HPDE6-E6E7 (cell line): Measurements from ENCODE around the gene RTP5.

Experiments
- DNase-seq: peaks from one replicate; pipeline ENCODE4 v3.0.0; 2011; ENCODE audit warnings: missing footprints; ENCODE audit errors: extremely low spot score

Gene RTP5

DNA sequence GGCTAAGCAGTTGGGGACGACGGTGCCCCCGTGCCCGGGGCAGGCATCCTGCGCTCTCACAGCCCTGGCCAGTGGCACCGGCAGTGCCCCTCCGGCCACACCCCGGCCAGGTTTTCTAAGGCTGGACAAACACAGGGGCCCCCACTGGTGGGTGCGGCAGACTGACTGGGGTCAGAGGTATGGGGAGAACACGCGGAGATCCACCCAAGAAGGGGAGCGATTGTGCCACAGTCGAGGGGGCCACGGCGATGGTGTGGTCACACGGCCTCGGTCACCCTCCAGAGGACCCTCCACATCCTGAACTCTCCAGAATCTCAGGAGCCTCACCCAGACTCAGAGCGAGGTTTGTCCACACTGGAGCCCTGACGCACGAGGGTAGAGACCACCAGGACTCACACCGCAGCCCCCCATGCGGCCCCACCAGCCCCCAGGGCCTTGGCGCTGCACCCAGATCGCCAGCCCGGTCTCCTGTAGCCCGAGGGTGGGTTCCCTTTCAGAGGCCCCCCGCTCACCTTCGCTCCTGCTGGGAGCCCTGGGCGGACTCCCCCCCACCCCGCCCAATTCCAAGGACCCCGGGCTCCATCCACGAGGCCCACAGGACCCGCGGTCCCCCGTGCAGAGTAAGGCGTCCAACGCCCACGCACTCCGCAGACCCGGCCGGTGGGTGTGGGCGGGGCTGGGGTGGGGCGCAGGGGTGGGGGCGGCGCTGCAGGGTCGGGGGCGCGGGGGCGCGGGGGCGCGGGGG, 26.0 kb upstream of the RTP5 start:
- no peak for DNase-seq

DNA sequence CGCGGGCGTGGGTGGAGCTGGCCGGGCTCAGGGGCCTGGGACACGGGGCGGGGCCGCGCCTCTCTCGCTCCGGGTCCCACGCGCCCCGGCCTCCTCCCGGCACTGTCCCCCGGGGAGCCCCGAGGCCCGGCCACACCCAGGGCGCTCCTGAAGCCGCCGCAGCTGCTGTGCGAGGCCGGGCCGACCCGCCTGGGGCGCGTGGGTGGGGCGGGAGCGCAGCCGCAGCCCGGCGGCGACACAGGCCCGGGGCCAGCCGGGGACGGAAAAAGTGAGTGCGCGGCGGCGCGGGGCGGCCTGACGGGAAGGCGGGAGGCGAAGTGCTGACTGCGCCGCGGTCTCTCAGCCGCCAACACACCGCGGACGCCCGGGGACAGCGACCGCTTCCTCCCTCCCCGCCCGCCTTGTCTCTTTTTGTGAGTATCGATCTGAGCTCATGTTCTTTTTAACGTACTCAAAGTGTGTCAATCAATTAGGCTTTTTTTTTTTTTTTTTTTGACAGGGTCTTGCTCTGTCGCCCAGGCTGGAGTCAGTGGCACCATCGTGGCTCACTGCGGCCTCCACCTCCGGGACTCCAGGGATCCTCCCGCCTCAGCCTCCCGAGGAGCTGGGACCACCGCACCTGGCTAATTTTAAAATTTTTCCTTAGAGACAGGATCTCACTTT, 25.3 kb upstream of the RTP5 start:
- DNase-seq = no peak

DNA sequence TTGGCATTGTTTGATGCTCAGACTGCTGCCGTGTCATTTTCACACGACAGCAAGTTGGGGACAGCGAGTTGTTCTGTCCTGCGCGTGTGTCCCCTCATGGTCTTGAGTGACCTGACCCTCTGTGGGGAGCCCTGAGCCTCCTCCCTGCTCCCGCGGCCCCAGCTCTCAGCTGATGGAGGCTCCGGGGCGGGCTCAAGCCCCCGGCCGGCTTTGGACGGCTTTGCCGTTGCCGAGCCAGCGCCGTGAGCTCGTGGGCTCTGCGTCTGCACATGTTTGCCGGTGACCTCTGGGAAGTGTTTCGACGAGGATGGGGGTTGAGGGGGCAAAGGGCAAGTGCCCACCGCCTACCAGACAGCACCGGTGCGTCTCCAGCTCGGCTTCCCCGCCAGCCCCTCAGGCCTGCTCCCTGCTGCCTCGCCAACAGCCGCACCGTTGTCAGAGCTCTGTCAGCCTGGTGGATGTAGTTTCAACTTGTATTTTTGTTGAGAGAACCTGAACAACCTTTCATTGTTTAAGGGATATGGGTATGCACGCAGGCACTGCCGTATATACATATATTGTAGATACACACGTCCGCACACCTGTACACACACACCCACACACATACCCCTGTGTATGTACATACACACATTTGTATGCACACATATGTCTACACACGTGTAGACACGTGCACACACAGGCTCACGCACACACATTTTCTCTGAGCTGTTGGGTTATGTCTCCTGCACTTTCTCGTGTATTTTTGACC, 24.5 kb upstream of the RTP5 start:
- no peak for DNase-seq

DNA sequence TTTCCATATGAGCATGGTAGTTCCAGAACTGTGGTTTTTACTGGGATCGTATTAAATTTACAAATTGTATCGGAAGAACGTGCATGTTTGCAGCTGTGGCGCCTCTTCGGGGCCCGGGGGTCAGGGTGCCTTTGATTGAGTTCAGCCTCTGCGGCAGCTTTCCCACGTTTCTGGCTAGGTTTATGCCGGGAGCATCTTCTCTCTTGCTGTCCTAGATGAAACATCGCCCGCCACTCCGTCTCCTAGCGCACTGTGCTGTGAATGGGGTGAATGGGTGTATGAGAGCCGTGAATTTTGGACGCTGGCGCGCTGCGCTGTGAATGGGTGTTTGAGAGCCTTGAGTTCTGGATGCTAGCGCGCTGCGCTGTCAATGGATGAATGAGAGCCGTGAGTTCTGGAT, 23.1 kb upstream of the RTP5 start:
- DNase-seq = no peak

DNA sequence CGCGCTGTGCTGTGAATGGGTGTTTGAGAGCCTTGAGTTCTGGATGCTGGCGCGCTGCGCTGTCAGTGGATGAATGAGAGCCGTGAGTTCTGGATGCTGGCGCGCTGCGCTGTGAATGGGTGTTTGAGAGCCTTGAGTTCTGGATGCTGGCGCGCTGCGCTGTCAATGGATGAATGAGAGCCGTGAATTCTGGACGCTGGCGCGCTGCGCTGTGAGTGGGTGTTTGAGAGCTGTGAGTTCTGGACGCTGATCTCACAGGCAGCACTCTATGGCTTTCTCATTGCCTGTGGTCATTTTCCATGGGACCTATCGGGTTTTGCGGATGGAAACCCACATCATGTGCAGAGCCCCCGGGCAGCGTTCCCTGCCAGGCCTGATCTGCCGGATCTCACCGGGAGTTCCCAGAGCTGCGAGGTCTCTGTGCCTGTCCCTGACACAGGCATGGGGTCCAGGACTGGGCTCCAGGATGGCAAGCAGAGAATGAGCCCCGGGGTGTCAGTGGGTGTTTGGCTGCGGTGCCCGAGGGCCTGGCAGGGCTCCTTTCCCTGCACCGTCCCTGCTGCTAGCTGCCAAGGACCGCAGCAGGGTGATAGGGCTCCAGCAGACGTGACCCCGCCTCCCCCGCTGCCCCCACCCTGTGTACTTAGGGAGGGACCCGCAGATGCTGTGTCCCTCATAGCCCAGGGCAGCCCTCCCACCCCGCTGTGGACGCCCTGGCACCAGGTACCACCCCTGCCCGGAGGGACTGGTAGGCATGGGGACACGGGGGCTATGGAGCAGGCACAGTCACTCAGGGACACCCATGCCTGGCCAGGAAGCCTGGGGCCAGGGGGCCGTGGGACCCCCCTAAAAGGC, 20.5 kb upstream of the RTP5 start:
- DNase-seq = no peak

DNA sequence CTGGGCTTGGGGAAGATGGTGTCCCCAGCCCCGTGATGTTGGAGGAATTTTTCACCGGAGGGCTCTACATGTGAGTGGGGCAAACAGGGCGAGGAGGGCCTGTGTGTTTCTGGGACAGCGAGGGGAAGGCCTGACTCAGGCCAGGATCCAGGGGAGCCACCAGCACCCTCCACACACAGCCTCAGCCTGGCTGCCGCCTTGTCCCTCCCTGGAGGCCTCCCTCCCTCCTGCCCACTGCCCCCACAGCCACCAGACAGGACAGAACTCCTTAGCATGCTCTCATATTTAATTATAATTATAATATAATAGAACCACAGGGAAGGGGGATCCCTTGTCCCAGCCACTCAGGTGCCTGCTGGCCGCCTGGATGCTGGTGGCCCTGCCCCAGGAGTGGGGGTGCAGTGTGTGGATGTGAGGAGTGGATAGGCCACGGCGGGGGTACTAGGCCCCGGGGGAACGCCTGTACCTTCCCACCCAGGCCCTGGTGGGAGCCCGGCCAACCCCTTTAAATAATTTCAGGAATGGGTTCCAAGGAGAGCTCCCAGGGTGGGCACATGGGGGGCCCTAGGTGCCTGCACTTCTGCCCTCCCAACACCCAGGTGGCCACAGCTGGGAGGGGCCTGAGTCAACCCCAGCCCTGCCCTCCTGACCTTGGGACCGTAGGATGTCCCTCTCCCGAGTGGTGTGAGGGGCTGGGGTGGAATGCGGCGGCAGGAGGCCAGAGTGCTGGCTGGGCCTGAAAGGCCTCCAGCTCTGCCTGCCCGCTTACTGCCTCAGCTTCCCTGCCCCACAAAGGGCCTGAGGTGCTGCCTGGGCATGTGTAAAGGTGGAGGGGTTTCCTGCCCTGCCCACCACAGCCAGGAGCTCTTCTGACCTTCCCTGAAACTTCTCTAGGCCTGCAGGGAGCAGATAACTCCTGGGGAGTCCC, 19.6 kb upstream of the RTP5 start:
- DNase-seq = no peak

DNA sequence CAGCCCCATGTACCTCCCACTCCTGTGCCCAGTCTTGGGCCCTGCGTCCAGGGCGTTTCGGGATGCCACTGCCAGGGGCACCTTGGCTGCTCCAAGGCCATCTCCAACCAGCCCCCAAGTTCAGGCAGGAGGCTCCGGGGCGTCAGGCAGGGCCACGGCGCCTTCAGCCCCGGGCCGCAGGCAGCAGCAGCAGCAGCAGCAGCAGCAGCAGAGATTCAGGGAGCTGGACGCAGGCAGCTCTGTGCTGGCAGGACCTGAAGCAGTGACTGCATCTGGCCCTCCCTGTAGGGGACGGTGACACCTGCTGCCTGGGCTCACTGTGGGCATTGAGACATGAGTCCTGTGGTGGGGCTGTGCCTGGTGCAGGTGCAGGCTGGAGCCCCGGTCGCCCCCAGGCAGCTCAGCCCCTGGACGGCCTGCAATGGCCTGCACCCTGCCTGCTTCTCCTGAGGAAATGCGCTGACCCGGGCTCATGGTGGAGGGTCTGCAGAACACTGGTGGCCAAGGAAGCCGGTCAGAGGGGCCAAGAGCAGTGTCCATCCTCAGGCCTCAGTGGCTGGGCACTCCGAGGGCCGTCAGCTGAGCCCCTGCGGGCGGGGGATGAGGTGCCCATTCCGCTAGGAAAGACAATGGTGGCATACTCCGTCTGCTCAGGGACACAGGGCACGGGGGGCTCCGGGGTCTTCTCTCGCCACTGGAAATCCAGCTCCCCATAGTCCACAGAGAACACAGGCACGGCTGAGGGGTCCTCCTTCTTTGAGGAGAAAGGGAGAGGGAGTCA, 18.8 kb upstream of the RTP5 start:
- no peak for DNase-seq

DNA sequence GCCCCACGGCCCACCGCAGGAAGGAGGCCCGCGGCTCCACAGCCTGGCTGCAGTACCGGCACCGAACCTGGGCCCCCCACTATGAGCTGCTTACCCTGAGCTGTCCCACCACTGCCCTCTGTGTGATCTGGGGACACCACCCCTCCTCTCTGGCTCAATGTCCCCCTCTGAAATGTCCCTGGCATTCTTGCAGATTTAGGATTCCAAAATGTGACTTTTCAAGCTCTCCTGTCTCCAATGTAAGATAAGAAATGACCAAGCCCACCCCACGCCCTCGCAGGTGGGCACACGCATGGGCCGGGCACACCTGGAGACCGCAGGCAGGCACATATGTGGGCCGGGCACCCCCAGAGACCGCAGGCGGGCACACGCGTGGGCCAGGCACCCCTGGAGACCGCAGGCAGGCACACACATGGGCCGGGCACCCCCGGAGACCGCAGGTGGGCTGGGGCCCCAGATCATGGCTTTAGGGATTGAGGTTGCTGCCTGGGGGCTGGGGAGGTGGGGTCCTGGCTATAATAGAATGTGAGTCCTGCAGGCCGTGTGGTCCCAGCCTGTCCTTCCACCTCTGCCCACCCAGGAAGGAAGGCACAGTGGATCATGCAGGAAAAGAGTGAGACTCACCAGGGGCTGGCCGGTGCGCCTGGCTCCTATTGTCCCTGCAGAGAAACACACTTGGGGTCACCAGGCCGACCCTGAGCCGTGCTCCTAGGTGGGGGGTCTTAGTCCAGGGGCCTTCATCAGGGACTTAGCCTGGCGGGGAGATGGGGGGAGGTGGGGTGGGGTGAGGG, 18.0 kb upstream of the RTP5 start:
- no peak for DNase-seq

DNA sequence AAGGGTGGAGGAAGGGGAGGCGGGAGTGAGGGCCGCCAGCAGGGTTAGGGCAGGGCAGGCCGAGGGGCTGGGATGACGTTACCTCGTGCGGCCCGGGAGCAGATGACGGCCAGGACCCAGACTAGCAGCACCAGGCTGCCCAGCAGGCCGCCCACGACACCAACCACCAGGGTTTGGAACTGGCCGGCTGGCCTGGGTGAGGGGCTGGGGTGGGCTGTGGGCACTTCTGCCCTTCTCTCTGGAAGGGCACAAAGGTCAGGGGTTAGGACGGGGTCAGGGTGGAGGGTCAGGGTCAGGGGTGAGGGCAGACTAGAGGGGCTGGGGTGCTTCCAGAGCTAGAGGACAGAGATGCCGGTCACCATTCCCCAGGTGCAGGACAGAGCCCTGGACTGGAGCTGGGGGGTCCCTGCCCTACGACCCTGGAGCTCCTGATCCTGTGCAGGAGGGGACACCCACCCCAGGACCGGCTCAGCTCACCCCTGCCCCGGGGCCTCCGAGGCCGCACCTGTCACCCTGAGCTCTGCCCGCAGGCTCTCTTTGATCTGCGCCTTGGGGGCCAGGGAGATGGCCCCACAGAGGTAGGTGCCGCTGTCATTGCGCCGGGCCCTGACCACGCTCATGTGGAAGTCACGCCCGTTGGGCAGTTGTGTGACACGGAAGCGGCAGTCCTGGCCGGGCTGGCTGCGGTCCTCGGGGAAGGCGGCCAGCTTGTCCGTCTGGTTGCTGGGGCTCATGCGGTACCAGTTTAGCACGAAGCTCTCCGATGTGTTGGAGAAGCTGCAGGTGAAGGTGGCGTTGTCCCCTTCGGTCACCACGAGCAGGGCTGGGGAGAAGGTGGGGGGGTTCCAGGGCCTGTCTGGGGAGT, 17.2 kb upstream of the RTP5 start:
- no peak for DNase-seq

DNA sequence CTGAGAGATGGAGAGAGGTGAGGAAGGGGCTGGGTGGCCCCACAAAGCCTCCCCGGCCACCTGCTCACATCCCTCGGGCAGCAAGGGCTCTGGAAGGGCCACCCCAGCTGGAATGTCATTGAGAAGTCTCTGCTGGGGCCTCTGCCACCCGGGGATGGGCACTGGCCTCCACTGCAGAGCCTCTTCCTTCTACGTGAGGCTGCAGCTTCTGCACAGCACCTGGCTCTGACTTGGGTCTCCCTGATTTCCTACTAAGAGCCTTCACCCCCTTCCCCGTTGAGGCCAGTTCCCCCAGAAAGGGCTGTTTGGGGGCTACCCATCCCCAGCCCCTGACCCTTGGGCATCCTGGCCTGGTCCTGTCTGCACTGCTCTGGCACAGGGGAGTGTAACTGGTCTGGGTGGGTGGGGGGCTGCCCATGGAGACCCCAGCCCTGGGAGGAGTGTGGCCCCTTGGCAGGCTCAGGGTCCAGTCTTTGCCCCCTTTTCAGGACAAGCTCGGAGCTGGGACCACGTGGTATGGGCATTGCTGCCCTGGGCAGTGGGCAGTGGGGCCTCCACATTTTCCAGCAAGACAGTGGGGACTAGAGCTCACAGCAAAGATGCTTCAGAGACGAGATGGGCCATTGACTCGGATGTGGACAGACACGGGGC, 16.4 kb upstream of the RTP5 start:
- DNase-seq = no peak

DNA sequence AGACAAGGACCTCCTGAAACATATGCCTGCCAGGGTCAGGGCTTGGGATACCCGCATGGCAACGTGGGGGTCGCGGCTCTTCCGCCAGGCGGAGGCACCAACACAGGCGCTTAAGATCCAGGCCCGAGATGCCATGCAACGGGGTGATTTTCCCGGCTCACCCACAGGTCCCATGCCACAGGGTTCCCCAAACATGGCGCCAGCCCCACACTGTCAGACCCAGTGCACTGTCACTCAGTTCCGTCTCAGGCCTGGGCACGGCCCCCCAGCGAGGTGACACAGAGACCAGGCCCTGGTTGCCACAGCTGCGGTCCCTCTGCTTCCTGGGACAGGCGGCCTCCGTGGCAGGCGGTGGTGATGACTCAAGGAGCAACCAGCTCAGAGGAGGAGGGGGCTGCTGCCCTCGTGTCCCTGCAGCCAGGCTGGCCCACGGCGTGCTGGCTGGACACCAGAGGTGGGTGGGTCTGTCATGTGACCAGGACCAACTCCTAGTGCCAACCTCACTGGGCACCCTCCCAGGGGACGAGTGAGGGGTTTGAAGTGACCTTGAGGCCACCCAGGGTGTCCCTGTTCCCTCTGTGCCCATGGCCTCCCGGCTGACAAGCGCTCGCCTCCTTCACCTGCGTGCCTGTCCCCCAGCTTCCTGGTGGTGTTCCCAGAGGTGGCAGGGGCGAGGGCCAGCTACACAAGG, 15.7 kb upstream of the RTP5 start:
- no peak for DNase-seq

DNA sequence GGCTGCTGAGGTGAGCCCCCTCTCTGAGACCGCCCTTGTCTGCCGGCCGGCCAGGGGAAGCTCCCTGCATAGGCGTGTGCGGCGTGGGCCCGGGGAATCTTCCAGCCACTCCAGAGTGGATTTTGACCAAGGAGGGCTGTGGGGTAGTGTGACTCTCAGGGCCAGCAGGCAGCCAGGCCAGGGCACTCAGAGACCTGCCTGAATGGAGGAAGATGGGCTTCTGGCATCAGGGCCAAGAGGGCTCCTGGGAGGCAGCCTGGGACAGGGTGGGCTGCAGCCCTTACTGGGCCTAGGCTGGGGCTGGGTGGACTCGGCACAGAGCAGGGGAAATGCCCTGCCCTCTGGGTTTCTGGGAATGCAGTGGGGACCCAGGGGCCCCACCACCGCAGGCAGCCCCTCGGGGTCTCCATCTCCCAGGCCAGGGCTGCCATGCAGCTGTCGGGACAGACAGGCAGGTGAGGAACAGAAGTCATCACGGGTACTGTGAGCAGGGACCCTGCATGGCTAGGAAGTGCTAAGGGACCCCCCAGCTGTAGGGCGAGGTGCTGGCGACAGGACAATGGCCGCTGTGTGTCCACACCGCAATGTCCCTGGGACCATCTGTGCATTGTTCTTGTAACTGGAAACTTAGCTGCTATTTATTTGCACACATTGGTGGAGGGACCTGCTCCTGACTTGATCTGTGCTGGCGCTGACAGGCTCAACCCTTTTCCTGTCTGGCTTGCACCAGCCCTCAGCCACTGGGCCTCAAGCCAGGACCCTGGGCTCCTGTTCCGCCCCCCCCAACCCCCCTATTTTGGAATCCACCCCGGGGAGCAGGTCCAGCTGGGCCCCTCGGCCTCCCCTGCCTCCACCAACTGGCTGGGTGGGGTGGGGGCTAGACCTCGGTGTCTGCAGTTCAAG, 14.9 kb upstream of the RTP5 start:
- no peak for DNase-seq

DNA sequence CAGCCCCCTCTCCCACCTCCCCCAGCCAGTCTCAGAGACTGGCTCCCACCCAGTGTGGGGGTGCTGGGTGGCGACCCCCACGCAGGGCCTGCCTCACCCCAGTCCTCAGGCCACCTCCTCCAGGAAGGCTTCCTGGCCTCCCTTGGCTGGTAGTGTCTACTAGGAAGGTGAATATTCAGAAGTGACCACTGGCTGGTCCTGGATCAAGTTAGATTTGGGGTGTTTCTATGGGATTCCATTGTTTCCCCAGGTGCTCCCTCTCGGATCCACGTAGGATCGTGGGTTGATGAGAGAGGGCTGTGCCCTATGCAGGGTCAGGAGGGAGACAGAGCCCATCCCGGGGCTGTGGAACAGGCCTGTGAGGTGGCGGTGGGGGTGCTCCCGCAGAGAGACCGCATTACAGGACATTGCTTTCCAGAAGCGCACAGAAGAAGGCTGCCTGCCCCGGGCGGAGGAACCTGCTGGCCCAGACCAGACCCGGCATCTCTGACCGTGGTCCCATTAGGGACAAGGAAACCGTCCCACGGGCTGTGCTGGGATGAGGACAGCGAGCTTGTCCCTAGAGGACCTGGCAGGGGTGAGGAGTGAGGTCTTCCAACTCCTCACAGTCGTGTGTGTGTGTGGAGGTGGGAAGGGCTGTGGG, 14.2 kb upstream of the RTP5 start:
- no peak for DNase-seq

DNA sequence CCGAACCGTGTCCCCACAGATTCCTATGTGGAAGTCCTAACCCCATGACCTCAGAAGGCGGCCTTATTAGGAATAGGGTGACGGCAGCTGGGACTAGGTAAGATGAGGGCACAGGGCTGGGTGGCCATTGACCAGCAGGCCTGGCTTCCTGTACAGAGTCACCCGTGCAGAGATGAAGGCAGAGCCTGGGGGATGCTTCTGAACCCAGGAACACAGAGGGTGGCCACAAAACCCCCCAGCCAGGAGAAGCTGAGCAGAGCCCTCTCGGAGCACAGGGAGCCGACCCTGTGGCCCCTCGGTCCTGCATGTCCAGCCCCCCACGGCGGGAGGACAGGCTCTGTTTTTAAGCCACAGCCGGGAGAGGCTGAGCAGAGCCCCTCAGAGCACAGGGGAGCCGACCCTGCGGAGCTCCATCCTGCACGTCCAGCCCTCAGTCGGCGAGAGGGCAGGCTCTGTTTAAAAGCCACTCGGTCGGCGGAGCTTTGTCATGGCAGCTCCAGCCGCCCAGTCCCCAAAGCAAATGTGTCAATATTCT, 13.6 kb upstream of the RTP5 start:
- DNase-seq = no peak

DNA sequence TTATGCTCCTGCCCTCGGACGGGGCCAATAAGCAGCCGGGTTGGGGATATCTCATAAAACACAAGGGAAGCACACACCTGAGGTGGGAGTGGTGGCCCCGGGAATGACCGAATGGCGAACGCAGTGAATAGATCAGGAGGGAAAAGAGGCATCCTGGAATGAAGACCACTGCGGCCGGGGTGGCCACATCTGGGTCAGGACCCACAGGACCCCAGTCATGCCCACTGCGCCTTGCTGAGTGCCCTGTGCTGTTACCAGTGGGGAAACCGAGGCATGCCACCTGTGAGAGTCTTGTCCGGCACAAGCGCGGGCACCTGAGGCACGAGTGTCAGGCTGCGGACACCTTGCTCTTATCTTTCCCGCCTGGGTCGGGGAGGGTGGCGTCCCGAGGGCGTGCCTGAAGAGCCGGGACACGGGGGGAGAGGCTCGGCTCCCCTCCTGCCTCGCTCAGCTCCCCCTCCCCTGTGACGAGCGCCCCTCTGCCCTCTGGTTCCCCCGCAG, 12.4 kb upstream of the RTP5 start:
- DNase-seq = no peak
